Type B pancreatic cell (in vitro differentiated cells): Measurements from ENCODE around the gene MOV10. TPM values are rescaled to one million over a fixed set of nuclear protein-coding genes. Genes with fewer than 3 reads are reported as not detected.

Experiments used
- DNase-seq: peaks from one replicate; pipeline ENCODE4 v3.0.0; 2021; ENCODE audit warnings: mixed read lengths; ENCODE audit not compliant: unreplicated experiment; ENCODE audit errors: extremely low spot score
- H3K27ac Mint-ChIP-seq: 2 replicates; pipeline ENCODE4 v1.8.0; 2021; ENCODE audit warnings: mild to moderate bottlenecking, mixed read lengths
- H3K27me3 Mint-ChIP-seq: 2 replicates; pipeline ENCODE4 v1.8.0; 2021; ENCODE audit warnings: mixed read lengths
- H3K36me3 Mint-ChIP-seq: 2 replicates; pipeline ENCODE4 v1.8.0; 2021; ENCODE audit warnings: mixed read lengths
- H3K4me1 Mint-ChIP-seq: one replicate; pipeline ENCODE4 v1.8.0; 2021; ENCODE audit warnings: mixed read lengths; ENCODE audit not compliant: unreplicated experiment
- H3K4me3 Mint-ChIP-seq: 2 replicates; pipeline ENCODE4 v1.8.0; 2021; ENCODE audit warnings: mild to moderate bottlenecking, mixed read lengths
- H3K9me3 Mint-ChIP-seq: 2 replicates; pipeline ENCODE4 v1.8.0; 2021; ENCODE audit warnings: mixed read lengths
- total RNA-seq: library from RNA; stranded (reverse); gene quantifications from 2 replicates; pipeline ENCODE4 v1.2.1, GENCODE V29; 2021; ENCODE audit warnings: low replicate concordance
- TF ChIP-seq, protein P1 (sequence below): fragments of 200-600 bp; sonication (generic); conservative IDR thresholded peaks from 2 replicates; pipeline ENCODE4 v1.5.0; 2021; ENCODE audit warnings: antibody characterized with exemption, mild to moderate bottlenecking

Gene MOV10
- total RNA-seq, 1 donor from 2014 or later = 113 TPM

DNA sequence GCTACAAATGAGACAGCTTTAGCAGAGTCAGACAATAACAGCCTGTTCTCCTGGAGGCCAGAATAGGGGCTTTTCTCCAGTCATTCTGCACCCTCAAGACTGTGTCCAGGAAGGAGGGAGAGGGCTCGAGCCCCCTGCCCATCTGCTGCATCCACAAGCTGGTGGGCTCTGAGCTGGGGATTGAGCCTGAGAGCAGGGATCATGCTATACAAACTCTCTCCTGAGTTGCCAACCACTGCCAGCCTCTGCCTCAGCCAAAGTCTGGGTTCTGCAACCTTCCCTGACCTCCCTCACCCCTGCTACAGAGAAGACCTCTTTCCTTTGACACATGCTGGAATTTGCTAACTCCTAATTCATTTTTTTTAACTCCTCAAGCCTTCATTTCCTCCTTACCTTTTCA lies 55.5 kb downstream of the MOV10 start:
- H3K4me3 Mint-ChIP-seq = no peak overlapping the region
- no peaks in the 10 kb centered on the region for H3K36me3 Mint-ChIP-seq
- peaks cover 16% of the 10 kb centered on the region for H3K4me1 Mint-ChIP-seq
- H3K9me3 Mint-ChIP-seq = no peaks in the 10 kb centered on the region
- H3K27ac Mint-ChIP-seq = no peak overlapping the region
- TF ChIP-seq, protein P1, sequence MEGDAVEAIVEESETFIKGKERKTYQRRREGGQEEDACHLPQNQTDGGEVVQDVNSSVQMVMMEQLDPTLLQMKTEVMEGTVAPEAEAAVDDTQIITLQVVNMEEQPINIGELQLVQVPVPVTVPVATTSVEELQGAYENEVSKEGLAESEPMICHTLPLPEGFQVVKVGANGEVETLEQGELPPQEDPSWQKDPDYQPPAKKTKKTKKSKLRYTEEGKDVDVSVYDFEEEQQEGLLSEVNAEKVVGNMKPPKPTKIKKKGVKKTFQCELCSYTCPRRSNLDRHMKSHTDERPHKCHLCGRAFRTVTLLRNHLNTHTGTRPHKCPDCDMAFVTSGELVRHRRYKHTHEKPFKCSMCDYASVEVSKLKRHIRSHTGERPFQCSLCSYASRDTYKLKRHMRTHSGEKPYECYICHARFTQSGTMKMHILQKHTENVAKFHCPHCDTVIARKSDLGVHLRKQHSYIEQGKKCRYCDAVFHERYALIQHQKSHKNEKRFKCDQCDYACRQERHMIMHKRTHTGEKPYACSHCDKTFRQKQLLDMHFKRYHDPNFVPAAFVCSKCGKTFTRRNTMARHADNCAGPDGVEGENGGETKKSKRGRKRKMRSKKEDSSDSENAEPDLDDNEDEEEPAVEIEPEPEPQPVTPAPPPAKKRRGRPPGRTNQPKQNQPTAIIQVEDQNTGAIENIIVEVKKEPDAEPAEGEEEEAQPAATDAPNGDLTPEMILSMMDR = no peak
- H3K27me3 Mint-ChIP-seq = peaks cover 4% of the 10 kb centered on the region
- DNase-seq = no peak

DNA sequence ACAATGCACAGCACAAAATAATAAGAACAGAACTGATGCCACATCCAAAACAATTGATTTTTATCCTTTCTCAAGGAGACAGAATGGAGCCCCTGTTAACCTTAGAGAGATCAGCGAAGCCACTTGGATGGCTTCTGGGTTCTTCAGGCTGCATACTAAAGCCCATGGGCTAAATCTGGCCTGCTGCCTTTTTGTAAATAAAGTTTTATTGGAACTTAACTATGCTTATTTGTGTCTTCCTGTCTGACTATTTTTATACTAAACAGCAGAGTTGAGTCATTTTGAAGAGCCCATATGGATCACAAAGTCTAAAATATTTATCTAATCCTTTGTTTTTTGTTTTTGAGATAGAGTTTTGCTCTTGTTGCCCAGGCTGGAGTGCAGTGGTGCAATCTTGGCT lies 57.0 kb downstream of the MOV10 start:
- Mint-ChIP-seq H3K4me3 (no peak overlapping the region), H3K4me1 (peaks cover 14% of the 10 kb centered on the region), H3K27ac (no peak overlapping the region), H3K27me3 (peaks cover 4% of the 10 kb centered on the region), H3K36me3 (no peaks in the 10 kb centered on the region), H3K9me3 (no peaks in the 10 kb centered on the region)
- no peak for DNase-seq
- TF ChIP-seq, protein P1 = no peak

DNA sequence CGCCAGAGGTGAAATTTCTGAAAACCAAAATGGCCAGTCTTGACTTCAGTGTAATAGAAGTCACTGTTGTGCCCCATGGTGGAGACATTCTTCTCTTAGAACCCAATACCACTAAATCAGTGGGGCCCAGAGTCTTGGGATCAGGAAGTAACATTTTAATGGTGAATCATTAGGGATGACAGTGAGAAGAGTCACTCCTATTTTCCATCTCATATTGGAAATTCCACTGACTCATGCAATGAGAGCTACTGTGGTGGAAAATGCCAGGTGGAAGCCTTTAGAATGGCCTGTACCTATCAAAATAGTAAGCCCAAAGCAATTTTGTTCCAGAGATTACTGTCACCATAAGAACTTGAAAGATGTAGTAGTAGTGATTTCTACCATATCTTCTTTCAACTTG lies 61.3 kb downstream of the MOV10 start:
- Mint-ChIP-seq H3K4me1 (no peaks in the 10 kb centered on the region), H3K36me3 (no peaks in the 10 kb centered on the region), H3K9me3 (no peaks in the 10 kb centered on the region), H3K27me3 (peaks cover 27% of the 10 kb centered on the region), H3K27ac (no peak overlapping the region), H3K4me3 (no peak overlapping the region)
- DNase-seq = no peak
- TF ChIP-seq, protein P1 = no peak

DNA sequence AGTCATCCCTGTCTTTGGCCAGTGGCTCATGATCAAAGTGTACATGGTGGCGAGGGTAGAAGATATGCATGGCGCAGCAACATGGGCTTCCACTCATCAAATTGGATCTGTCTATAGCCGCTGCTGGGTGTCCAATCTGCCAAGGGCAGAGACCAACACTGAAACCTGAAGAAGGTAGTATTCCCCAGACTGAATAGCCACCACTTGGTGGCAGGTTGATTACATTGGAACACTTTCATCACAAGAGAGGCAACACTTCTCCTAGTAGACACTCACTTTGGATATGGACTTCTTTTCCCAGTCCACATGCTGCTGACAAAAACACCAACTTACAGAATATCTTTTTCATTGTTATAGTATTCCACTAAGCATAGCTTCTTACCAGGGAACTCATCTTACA lies 63.1 kb downstream of the MOV10 start:
- H3K4me1 Mint-ChIP-seq = no peaks in the 10 kb centered on the region
- no peak overlapping the region for H3K4me3 Mint-ChIP-seq
- peaks cover 43% of the 10 kb centered on the region for H3K27me3 Mint-ChIP-seq

DNA sequence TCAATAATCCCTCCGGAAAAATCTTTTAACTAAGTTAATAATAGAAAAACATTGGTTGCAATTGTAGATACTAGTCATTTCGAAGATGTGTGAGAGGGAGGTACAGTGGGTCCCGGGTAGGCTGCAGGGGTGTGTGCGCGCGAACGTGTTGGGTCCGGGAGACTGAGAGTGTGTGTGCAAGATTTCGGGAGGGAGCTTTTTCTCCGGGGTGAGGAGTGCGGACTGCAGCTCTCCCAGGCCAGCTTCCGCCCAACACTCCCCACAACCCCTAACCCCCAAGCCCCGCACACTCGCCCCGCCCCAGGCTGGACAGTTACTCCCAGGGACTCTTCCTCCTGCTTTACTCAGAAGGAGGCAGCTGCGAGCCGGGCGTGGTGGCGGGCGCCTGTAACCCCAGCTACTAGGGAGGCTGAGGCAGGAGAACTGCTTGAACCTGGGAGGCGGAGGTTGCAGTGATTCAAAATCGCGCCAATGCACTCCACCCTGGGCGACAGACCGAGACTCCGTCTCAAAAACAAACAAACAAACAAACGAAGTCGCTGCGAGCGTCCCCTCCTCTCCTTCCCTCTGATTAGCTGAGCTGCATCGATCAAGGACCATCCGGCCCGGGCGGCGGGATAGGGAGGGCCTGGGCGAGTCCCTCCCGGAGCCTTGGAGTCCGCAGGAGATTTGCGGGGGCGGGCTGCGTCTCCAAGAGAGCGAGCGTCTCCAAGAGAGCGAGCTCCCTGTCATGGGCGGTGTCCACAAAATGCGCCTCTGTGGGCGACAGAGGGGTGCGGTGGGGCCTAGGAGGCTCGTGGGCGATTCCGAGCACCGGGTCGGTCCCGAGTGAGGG lies 68.9 kb downstream of the MOV10 start:
- Mint-ChIP-seq H3K36me3 (no peaks in the 10 kb centered on the region), H3K4me1 (no peaks in the 10 kb centered on the region), H3K9me3 (peaks cover 7% of the 10 kb centered on the region), H3K27ac (no peak overlapping the region), H3K27me3 (peaks cover 71% of the 10 kb centered on the region), H3K4me3 (peak overlapping the region; percentile 78)
- no peak for DNase-seq
- TF ChIP-seq, protein P1 = no peak

More for the DNA sequence above, 63.1 kb downstream of the MOV10 start:
- TF ChIP-seq, protein P1 = no peak
- DNase-seq = no peak
- Mint-ChIP-seq H3K27ac (no peak overlapping the region), H3K9me3 (no peaks in the 10 kb centered on the region), H3K36me3 (no peaks in the 10 kb centered on the region)
